ENCODE data around the gene TEAD1. TPM values are rescaled to one million over a fixed set of nuclear protein-coding genes. Genes with fewer than 3 reads are reported as not detected.
A peak's percentile ranks its signal among the peaks of the same experiment; 100 is the strongest.

The TEAD1 gene
- total RNA-seq, 6 experiments from 2014 or later, result 28.3 to 41.5 (median 32.2) TPM

DNA sequence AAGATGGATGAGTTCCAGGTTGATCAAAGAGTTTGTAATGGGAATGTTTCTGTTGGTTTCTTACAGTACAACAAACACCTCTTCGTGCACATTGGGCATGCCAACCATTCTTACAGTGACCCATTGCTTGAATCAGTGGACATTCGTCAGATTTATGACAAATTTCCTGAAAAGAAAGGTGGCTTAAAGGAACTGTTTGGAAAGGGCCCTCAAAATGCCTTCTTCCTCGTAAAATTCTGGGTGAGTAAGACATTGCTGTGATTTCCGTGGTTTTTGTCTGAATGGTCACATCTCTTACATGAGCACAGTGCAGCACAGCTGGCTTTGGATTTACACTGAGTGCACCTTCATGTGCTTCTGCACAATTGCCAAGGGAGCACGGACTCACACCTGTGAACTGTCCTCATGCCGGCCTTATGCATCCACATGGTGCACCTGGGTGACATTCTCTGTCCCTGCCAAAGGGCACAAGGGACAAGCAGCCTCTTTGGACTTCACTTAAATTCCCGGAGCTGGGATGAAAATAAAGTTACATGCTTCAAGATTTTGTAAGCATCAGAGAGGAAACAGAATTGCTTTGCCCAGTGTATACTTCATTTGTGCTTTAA lies 227.8 kb downstream of the TEAD1 start:
- no peak overlapping the region for H3K27ac ChIP-seq
- no peaks in the 10 kb centered on the region for H3K9me3 ChIP-seq
- no peaks in the 10 kb centered on the region for H3K27me3 ChIP-seq
- intact Hi-C loops (cut with DNase I), result no loop called here
- DNase-seq, result no peak
- 97% methylated on average over 3 of the region's 7 CpGs for WGBS (ENCODE audit: insufficient coverage, low coverage, low lambda C conversion rate, missing lambda C conversion rate)
- TF ChIP-seq, protein P1, sequence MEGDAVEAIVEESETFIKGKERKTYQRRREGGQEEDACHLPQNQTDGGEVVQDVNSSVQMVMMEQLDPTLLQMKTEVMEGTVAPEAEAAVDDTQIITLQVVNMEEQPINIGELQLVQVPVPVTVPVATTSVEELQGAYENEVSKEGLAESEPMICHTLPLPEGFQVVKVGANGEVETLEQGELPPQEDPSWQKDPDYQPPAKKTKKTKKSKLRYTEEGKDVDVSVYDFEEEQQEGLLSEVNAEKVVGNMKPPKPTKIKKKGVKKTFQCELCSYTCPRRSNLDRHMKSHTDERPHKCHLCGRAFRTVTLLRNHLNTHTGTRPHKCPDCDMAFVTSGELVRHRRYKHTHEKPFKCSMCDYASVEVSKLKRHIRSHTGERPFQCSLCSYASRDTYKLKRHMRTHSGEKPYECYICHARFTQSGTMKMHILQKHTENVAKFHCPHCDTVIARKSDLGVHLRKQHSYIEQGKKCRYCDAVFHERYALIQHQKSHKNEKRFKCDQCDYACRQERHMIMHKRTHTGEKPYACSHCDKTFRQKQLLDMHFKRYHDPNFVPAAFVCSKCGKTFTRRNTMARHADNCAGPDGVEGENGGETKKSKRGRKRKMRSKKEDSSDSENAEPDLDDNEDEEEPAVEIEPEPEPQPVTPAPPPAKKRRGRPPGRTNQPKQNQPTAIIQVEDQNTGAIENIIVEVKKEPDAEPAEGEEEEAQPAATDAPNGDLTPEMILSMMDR (IDR thresholded peaks at IDR 0.05), result no peak
- TF ChIP-seq POLR2A (IDR thresholded peaks at IDR 0.05), result no peak
- H3K4me1 ChIP-seq, result peaks cover 0 to 8% (median 0%) of the 10 kb centered on the region in 4 donors
- no peak for ATAC-seq
- no peak overlapping the region for H3K4me3 ChIP-seq
- H3K36me3 ChIP-seq, result peaks cover 0 to 12% (median 5%) of the 10 kb centered on the region in 4 donors

DNA sequence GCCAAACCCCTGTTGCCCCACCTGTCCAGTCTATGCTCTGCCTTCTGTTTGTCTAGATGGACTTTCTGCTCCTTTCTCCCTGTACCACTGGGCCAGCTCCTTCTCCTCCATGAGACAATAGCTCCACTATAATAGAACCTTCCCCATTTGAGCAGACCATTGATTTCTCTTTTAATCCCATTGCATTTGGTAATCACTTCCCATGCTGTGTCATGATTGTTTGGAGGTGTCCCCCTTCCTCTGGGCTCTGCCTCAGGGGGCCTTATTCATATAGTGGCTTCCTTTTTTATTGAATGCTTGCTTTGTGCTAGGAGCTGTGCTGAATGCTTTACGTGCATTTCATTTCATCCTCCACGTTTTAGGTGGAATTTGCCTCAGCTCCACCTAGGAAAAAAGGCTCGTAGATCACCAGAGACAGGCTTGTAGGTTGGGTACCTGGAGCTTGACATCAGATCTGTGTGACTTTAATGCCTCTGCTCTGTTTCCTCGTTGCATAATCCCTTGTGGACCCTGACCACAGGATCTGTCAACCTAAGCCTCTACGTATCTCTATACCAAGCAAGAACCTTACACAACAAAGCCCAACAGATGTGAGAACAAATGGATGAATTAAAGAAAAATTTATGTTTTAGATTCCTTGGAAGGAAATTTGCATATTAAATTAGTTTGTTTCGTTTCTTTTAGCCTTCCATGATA lies 228.7 kb downstream of the TEAD1 start:
- 70% methylated on average over 6 of the region's 6 CpGs for WGBS (ENCODE audit: insufficient coverage, low coverage, low lambda C conversion rate, missing lambda C conversion rate)
- peaks cover 0 to 8% (median 0%) of the 10 kb centered on the region in 4 donors for H3K4me1 ChIP-seq

GRCh38 chr11:12905435-12905834 lies 231.2 kb downstream of the TEAD1 start:
- TF ChIP-seq, protein P1 (IDR thresholded peaks at IDR 0.05), result no peak
- no peak for TF ChIP-seq POLR2A (IDR thresholded peaks at IDR 0.05)
- 94% methylated on average over 4 of the region's 4 CpGs for WGBS (ENCODE audit: insufficient coverage, low coverage, low lambda C conversion rate, missing lambda C conversion rate)
- Histone ChIP-seq H3K9me3 (no peaks in the 10 kb centered on the region), H3K27ac (no peak overlapping the region), H3K4me1 (peaks cover 0 to 8% (median 0%) of the 10 kb centered on the region in 4 donors), H3K36me3 (peaks cover 0 to 12% (median 5%) of the 10 kb centered on the region in 4 donors), H3K27me3 (no peaks in the 10 kb centered on the region), H3K4me3 (no peak overlapping the region)
- DNase-seq, result no peak
- ATAC-seq, result no peak
- intact Hi-C loops (cut with DNase I), result no loop called here

More for the DNA sequence above, 228.7 kb downstream of the TEAD1 start:
- DNase-seq, result no peak
- intact Hi-C loops (cut with DNase I), result no loop called here
- Histone ChIP-seq H3K27ac (no peak overlapping the region), H3K36me3 (peaks cover 0 to 12% (median 5%) of the 10 kb centered on the region in 4 donors), H3K27me3 (no peaks in the 10 kb centered on the region), H3K4me3 (no peak overlapping the region), H3K9me3 (no peaks in the 10 kb centered on the region)
- TF ChIP-seq, protein P1 (IDR thresholded peaks at IDR 0.05), result no peak
- TF ChIP-seq POLR2A (IDR thresholded peaks at IDR 0.05), result no peak
- ATAC-seq, result peak in 2 of 4 donors; percentile 23 to 47

GRCh38 chr11:12906501-12906900 lies 232.3 kb downstream of the TEAD1 start:
- ATAC-seq (no peak), DNase-seq (no peak)
- intact Hi-C loops (cut with DNase I), result no loop called here
- Histone ChIP-seq H3K4me3 (no peak overlapping the region), H3K9me3 (no peaks in the 10 kb centered on the region), H3K27ac (no peak overlapping the region), H3K27me3 (no peaks in the 10 kb centered on the region), H3K36me3 (peaks cover 0 to 12% (median 5%) of the 10 kb centered on the region in 4 donors), H3K4me1 (no peaks in the 10 kb centered on the region)
- 94% methylated on average over 4 of the region's 4 CpGs for WGBS (ENCODE audit: insufficient coverage, low coverage, low lambda C conversion rate, missing lambda C conversion rate)
- no peak for TF ChIP-seq POLR2A (IDR thresholded peaks at IDR 0.05)
- TF ChIP-seq, protein P1 (IDR thresholded peaks at IDR 0.05), result no peak
